ENCODE data around the gene KCNJ11. TPM values are rescaled to one million over a fixed set of nuclear protein-coding genes. Genes with fewer than 3 reads are reported as not detected.

Gene KCNJ11
- total RNA-seq, 1 donor from 2014 or later, result 1.2 TPM

- Mint-ChIP-seq H3K9me3 (ENCODE audit: unreplicated experiment) (peaks cover 11% of the 10 kb centered on the region), H3K27me3 (ENCODE audit: unreplicated experiment) (peaks cover 10% of the 10 kb centered on the region), H3K27ac (ENCODE audit: unreplicated experiment) (no peak overlapping the region), H3K4me1 (ENCODE audit: low read depth, unreplicated experiment) (no peaks in the 10 kb centered on the region), H3K4me3 (ENCODE audit: unreplicated experiment) (no peak overlapping the region), H3K36me3 (ENCODE audit: unreplicated experiment) (no peaks in the 10 kb centered on the region)
- no peak for DNase-seq
- no peak for TF ChIP-seq CTCF (IDR thresholded peaks at IDR 0.05; ENCODE audit: partially characterized antibody, unreplicated experiment)
These were observed 8.3 kb upstream of the KCNJ11 start for GRCh38 chr11:17396598-17397310.

GRCh38 chr11:17395978-17396377, 7.5 kb upstream of the KCNJ11 start:
- no peak overlapping the region for H3K4me3 Mint-ChIP-seq (ENCODE audit: unreplicated experiment)
- H3K27ac Mint-ChIP-seq (ENCODE audit: unreplicated experiment), result no peak overlapping the region
- DNase-seq, result no peak
- H3K27me3 Mint-ChIP-seq (ENCODE audit: unreplicated experiment), result peaks cover 15% of the 10 kb centered on the region
- no peaks in the 10 kb centered on the region for H3K36me3 Mint-ChIP-seq (ENCODE audit: unreplicated experiment)
- H3K9me3 Mint-ChIP-seq (ENCODE audit: unreplicated experiment), result peaks cover 12% of the 10 kb centered on the region
- no peaks in the 10 kb centered on the region for H3K4me1 Mint-ChIP-seq (ENCODE audit: low read depth, unreplicated experiment)
- no peak for TF ChIP-seq CTCF (IDR thresholded peaks at IDR 0.05; ENCODE audit: partially characterized antibody, unreplicated experiment)

- Mint-ChIP-seq H3K27me3 (ENCODE audit: unreplicated experiment) (peaks cover 16% of the 10 kb centered on the region), H3K9me3 (ENCODE audit: unreplicated experiment) (peaks cover 11% of the 10 kb centered on the region), H3K27ac (ENCODE audit: unreplicated experiment) (no peak overlapping the region), H3K36me3 (ENCODE audit: unreplicated experiment) (no peaks in the 10 kb centered on the region), H3K4me3 (ENCODE audit: unreplicated experiment) (no peak overlapping the region), H3K4me1 (ENCODE audit: low read depth, unreplicated experiment) (no peaks in the 10 kb centered on the region)
- DNase-seq, result no peak
- no peak for TF ChIP-seq CTCF (IDR thresholded peaks at IDR 0.05; ENCODE audit: partially characterized antibody, unreplicated experiment)
These were observed 7.1 kb upstream of the KCNJ11 start for GRCh38 chr11:17395554-17395961.

- H3K27me3 Mint-ChIP-seq (ENCODE audit: unreplicated experiment), result peaks cover 18% of the 10 kb centered on the region
- no peak overlapping the region for H3K27ac Mint-ChIP-seq (ENCODE audit: unreplicated experiment)
- DNase-seq, result no peak
- no peak overlapping the region for H3K4me3 Mint-ChIP-seq (ENCODE audit: unreplicated experiment)
- no peaks in the 10 kb centered on the region for H3K36me3 Mint-ChIP-seq (ENCODE audit: unreplicated experiment)
- H3K9me3 Mint-ChIP-seq (ENCODE audit: unreplicated experiment), result peaks cover 8% of the 10 kb centered on the region
- peaks cover 5% of the 10 kb centered on the region for H3K4me1 Mint-ChIP-seq (ENCODE audit: low read depth, unreplicated experiment)
- TF ChIP-seq CTCF (IDR thresholded peaks at IDR 0.05; ENCODE audit: partially characterized antibody, unreplicated experiment), result no peak
These were observed 6.4 kb upstream of the KCNJ11 start for GRCh38 chr11:17394743-17395390.

- no peak overlapping the region for H3K4me3 Mint-ChIP-seq (ENCODE audit: unreplicated experiment)
- H3K9me3 Mint-ChIP-seq (ENCODE audit: unreplicated experiment), result peaks cover 7% of the 10 kb centered on the region
These were observed 5.0 kb upstream of the KCNJ11 start for GRCh38 chr11:17393472-17393871.

More at GRCh38 chr11:17393472-17393871, 5.0 kb upstream of the KCNJ11 start:
- H3K27me3 Mint-ChIP-seq (ENCODE audit: unreplicated experiment), result peaks cover 14% of the 10 kb centered on the region
- peaks cover 5% of the 10 kb centered on the region for H3K4me1 Mint-ChIP-seq (ENCODE audit: low read depth, unreplicated experiment)
- no peak for TF ChIP-seq CTCF (IDR thresholded peaks at IDR 0.05; ENCODE audit: partially characterized antibody, unreplicated experiment)
- DNase-seq, result no peak
- H3K36me3 Mint-ChIP-seq (ENCODE audit: unreplicated experiment), result no peaks in the 10 kb centered on the region
- H3K27ac Mint-ChIP-seq (ENCODE audit: unreplicated experiment), result no peak overlapping the region

Measured in glutamatergic neuron (in vitro differentiated cells).